GM19468 (cell line): Measurements from ENCODE around the gene CEP44.
"Not testable (repeated sequence)": the region's sequence is repeated elsewhere in the genome, so short reads cannot be mapped to it uniquely, and the experiment has no call there.

Experiments used
- ATAC-seq: cut with Tn5 transposase; IDR thresholded peaks from one replicate; pipeline ENCODE4 v1.9.1; 2021; ENCODE audit warnings: mild to moderate bottlenecking, moderate library complexity, moderate number of reproducible peaks; ENCODE audit not compliant: unreplicated experiment; ENCODE audit errors: extremely low read depth

CEP44 gene

GRCh38 chr4:174318829-174319764 is 35.4 kb downstream of the CEP44 start:
- ATAC-seq: no peak

- no peak for ATAC-seq
Measured at GRCh38 chr4:174320494-174321199, 36.9 kb downstream of the CEP44 start.

DNA sequence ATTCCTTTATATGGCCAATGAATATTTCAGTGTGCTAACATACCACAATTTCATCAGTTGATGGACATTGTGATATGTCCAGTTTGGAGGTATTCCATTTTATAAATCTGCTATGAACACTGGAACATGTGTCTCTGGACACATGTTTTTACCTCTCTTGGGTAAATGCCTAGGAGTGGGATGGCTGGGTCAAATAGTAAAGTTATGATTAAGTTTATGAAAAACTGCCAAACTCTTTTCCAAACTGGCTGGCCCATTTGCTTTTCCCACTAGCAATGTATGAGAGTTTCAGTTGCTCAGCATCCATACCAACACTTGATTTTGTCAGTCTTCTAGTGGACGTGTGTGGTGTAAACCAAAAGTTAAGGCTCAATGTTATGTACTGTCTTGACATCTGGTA is 40.5 kb downstream of the CEP44 start:
- no peak for ATAC-seq

GRCh38 chr4:174324725-174325124 is 41.0 kb downstream of the CEP44 start:
- no peak for ATAC-seq

DNA sequence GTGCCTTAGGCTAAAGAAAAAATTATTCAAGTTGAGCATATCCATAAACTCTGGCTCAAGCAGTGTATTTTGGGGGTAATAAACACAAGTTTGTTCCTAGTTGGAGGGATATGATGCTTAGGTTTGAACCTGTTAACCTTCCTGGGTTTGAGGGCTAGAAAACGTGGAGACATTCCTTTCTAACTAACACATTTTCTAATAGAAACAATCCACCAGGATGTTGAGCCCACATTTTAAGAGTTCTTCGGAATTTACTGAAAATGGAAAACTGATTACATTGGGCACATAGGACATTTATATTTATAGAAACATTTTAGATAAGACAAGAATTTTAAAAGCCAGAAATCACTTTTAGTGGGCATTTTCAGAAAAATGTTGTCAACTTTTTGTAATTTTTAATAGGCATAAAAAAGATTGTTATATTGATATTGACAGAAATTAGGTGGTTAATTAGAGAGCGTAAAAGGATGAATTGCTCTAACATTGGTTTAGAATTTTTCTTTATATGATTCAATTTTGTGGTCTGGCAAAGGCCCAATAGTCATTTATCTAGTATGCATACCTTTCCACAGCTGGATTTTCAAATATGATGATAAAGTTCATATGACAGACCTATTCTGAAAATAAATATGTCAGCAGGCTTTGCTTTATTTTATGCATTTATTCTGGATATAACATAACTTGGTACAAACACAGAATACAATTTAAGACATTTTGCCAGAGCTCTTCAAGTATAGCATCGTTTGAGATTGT is 49.2 kb downstream of the CEP44 start:
- ATAC-seq: no peak

GRCh38 chr4:174334628-174335027 is 50.9 kb downstream of the CEP44 start:
- peak; percentile 57 for ATAC-seq

GRCh38 chr4:174340714-174341113 is 57.0 kb downstream of the CEP44 start:
- no peak for ATAC-seq

DNA sequence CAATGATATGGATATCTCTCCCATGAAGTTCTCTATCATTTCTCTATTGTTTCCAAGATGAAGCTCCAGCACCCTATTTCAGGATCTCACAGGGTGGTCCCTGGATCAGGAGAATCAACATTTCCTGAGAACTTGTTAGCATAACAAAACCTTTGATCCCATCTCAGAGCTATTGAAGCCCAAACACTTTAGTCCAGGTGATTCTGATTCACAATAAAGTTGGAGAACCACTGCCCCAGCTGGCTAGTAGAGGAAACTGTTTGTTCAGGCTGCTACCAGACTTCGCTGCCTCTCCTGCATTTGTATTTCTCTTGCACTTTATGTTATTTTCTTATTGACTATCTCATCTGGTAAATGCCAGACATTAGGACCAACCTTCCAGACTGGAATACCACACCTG is 65.4 kb downstream of the CEP44 start:
- no peak for ATAC-seq

GRCh38 chr4:174352061-174352819 is 68.5 kb downstream of the CEP44 start:
- ATAC-seq: no peak

- ATAC-seq: no peak
Measured at GRCh38 chr4:174357321-174357720, 73.6 kb downstream of the CEP44 start.

DNA sequence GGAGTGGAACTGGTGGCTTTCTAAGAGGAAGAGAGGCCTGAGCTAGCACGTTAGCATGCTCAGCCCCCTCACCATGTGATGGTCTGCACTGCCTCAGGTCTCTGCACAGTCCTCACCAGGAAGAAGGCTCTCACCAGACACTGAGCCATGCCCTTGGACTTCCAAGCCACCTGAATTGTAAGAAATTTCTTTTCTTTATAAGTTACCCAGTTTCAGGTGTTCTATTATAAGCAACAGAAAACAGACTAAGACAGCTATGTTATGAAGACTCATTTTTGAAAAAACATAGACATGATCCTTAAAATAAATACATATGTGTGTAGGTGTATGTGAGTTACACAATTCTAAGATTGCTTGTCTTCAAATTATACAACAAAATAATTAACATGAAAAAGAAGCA is 74.7 kb downstream of the CEP44 start:
- ATAC-seq: peak; percentile 37

- peak; percentile 99 for ATAC-seq
Measured at GRCh38 chr4:174358829-174359228, 75.1 kb downstream of the CEP44 start.

GRCh38 chr4:174362340-174362739 is 78.6 kb downstream of the CEP44 start:
- ATAC-seq: no peak

GRCh38 chr4:174363782-174364181 is 80.1 kb downstream of the CEP44 start:
- not testable (repeated sequence) for ATAC-seq

DNA sequence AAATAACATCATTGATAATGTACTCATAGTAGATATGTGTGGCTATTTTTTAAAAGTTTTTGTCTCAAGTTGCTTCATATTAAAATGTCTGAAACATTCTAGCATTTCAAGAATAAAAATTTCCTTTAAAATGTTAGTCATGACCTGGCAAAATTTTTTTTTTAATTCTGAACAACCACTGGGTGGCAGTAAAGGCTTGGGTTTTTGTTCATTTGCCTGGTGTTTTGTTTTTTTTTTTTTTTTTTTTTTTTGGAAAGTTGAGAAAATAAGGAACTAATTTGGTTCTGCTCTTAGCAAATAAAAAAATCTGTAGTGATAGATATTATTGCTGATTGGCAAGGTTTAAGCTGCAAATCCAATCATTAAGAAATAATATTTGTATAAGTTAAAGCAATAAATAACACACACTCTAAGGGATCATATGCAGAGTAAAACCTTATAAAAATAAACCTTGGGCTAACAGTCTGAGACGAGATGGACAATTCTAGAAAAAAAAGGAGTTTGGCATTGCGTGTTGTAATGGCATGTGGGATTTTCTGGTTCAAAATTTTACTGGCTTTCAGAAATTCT is 81.4 kb downstream of the CEP44 start:
- no peak for ATAC-seq

GRCh38 chr4:174369985-174370384 is 86.3 kb downstream of the CEP44 start:
- ATAC-seq: no peak

DNA sequence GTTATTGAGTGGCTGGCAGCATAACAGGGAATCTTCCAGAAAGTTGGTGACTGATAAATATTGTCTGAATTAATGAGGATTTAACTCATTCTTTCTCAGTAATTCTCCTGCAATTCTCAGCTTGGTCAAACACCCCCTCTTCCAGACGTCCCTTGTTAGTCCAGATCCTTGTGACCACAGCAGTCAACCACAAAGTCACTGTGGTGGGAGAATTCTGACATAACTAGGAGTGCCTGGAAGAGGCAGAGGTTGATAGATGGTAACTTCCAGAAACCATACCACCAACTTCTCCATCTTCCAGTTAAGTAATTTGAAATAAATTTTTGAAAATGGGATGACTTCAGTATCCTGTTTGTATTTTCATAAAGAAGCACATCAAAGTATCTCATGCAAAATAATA is 90.1 kb downstream of the CEP44 start:
- ATAC-seq: no peak

GRCh38 chr4:174375422-174375821 is 91.7 kb downstream of the CEP44 start:
- ATAC-seq: no peak

DNA sequence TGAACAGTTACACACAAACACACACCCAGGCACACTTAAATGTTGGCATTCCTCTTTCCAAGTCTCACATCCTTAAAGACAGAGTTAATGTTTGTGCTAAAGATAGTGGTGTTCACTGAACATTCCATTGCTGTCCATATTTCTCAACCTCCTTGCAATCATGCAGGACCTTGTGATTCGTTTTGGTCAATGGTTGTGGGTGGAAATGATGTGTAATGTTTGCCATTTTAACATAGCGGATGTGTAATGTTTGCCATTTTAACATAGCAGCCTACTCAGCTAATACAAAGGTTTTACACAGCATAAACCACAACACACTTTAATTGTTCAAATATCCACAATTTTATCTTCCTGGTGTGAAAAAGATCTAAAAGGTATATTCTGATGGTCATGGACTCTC is 93.9 kb downstream of the CEP44 start:
- ATAC-seq: no peak

DNA sequence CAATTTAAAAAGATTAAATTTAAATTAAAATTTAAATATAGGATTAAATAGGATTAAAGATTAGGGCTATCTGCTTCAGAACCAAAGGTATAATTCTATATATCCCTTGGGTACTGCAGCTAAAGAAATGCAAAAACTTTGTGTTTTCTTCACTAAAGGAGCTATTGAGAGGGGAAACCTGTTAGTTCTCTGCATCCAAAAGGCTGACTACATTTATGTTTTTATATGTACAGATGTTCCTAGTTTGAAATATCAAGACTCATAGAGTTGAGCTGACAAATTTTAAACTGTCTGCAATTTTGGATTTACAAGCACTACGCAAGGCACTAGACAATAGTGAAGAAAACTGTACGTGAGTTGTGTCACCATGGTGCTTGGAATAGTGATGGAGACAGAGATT is 95.2 kb downstream of the CEP44 start:
- no peak for ATAC-seq
